ENCODE results near the gene MYH9.
"Not testable (repeated sequence)": the region's sequence is repeated elsewhere in the genome, so short reads cannot be mapped to it uniquely, and the experiment has no call there.

Gene MYH9

GRCh38 chr22:36399472-36399778 lies 11.7 kb upstream of the MYH9 start:
- Histone ChIP-seq H3K4me3 (ENCODE audit: low read depth in 1 of 2, low read length in 2 of 2) (peak overlapping the region; percentile 2 to 7), H3K27me3 (ENCODE audit: control insufficient read depth in 1 of 2, insufficient read depth in 2 of 2, low read length in 2 of 2) (no peaks in the 10 kb centered on the region), H3K4me1 (ENCODE audit: control insufficient read depth in 1 of 2, insufficient read depth in 2 of 2, low read length in 2 of 2) (peaks cover 12 to 13% of the 10 kb centered on the region in 2 donors), H3K9me3 (ENCODE audit: control insufficient read depth in 1 of 2, low read length in 2 of 2) (no peaks in the 10 kb centered on the region), H3K36me3 (ENCODE audit: control insufficient read depth in 1 of 2, insufficient read depth in 2 of 2, low read length in 2 of 2) (no peaks in the 10 kb centered on the region), H3K27ac (ENCODE audit: low read depth, low read length) (no peak overlapping the region), H3K9ac (ENCODE audit: low read depth in 1 of 2, low read length in 2 of 2) (no peak overlapping the region)

- Histone ChIP-seq H3K4me3 (ENCODE audit: low read depth in 1 of 2, low read length in 2 of 2) (peak overlapping the region; percentile 2 to 7), H3K4me1 (ENCODE audit: control insufficient read depth in 1 of 2, insufficient read depth in 2 of 2, low read length in 2 of 2) (peaks cover 12 to 13% of the 10 kb centered on the region in 2 donors), H3K36me3 (ENCODE audit: control insufficient read depth in 1 of 2, insufficient read depth in 2 of 2, low read length in 2 of 2) (no peaks in the 10 kb centered on the region), H3K9me3 (ENCODE audit: control insufficient read depth in 1 of 2, low read length in 2 of 2) (no peaks in the 10 kb centered on the region), H3K9ac (ENCODE audit: low read depth in 1 of 2, low read length in 2 of 2) (no peak overlapping the region), H3K27me3 (ENCODE audit: control insufficient read depth in 1 of 2, insufficient read depth in 2 of 2, low read length in 2 of 2) (no peaks in the 10 kb centered on the region), H3K27ac (ENCODE audit: low read depth, low read length) (no peak overlapping the region)
Observed at GRCh38 chr22:36398601-36399471, 11.1 kb upstream of the MYH9 start.

GRCh38 chr22:36397131-36398093 lies 9.6 kb upstream of the MYH9 start:
- Histone ChIP-seq H3K27ac (ENCODE audit: low read depth, low read length) (no peak overlapping the region), H3K36me3 (ENCODE audit: control insufficient read depth in 1 of 2, insufficient read depth in 2 of 2, low read length in 2 of 2) (no peaks in the 10 kb centered on the region), H3K27me3 (ENCODE audit: control insufficient read depth in 1 of 2, insufficient read depth in 2 of 2, low read length in 2 of 2) (no peaks in the 10 kb centered on the region), H3K9me3 (ENCODE audit: control insufficient read depth in 1 of 2, low read length in 2 of 2) (no peaks in the 10 kb centered on the region), H3K4me1 (ENCODE audit: control insufficient read depth in 1 of 2, insufficient read depth in 2 of 2, low read length in 2 of 2) (peaks cover 12 to 13% of the 10 kb centered on the region in 2 donors), H3K4me3 (ENCODE audit: low read depth in 1 of 2, low read length in 2 of 2) (no peak overlapping the region), H3K9ac (ENCODE audit: low read depth in 1 of 2, low read length in 2 of 2) (no peak overlapping the region)

- no peaks in the 10 kb centered on the region for H3K36me3 ChIP-seq (ENCODE audit: control insufficient read depth in 1 of 2, insufficient read depth in 2 of 2, low read length in 2 of 2)
- no peaks in the 10 kb centered on the region for H3K27me3 ChIP-seq (ENCODE audit: control insufficient read depth in 1 of 2, insufficient read depth in 2 of 2, low read length in 2 of 2)
- no peak overlapping the region for H3K27ac ChIP-seq (ENCODE audit: low read depth, low read length)
- H3K9me3 ChIP-seq (ENCODE audit: control insufficient read depth in 1 of 2, low read length in 2 of 2): no peaks in the 10 kb centered on the region
- H3K4me3 ChIP-seq (ENCODE audit: low read depth in 1 of 2, low read length in 2 of 2): no peak overlapping the region
- no peak overlapping the region for H3K9ac ChIP-seq (ENCODE audit: low read depth in 1 of 2, low read length in 2 of 2)
- peaks cover 12 to 20% of the 10 kb centered on the region in 2 donors for H3K4me1 ChIP-seq (ENCODE audit: control insufficient read depth in 1 of 2, insufficient read depth in 2 of 2, low read length in 2 of 2)
Observed at GRCh38 chr22:36395915-36396314, 8.1 kb upstream of the MYH9 start.

- H3K27me3 ChIP-seq (ENCODE audit: control insufficient read depth in 1 of 2, insufficient read depth in 2 of 2, low read length in 2 of 2): no peaks in the 10 kb centered on the region
- no peak overlapping the region for H3K4me3 ChIP-seq (ENCODE audit: low read depth in 1 of 2, low read length in 2 of 2)
- no peaks in the 10 kb centered on the region for H3K9me3 ChIP-seq (ENCODE audit: control insufficient read depth in 1 of 2, low read length in 2 of 2)
- no peak overlapping the region for H3K27ac ChIP-seq (ENCODE audit: low read depth, low read length)
- H3K4me1 ChIP-seq (ENCODE audit: control insufficient read depth in 1 of 2, insufficient read depth in 2 of 2, low read length in 2 of 2): peaks cover 12 to 20% of the 10 kb centered on the region in 2 donors
- no peak overlapping the region for H3K9ac ChIP-seq (ENCODE audit: low read depth in 1 of 2, low read length in 2 of 2)
- no peaks in the 10 kb centered on the region for H3K36me3 ChIP-seq (ENCODE audit: control insufficient read depth in 1 of 2, insufficient read depth in 2 of 2, low read length in 2 of 2)
Observed at GRCh38 chr22:36395055-36395849, 7.5 kb upstream of the MYH9 start.

GRCh38 chr22:36391638-36392037 lies 3.9 kb upstream of the MYH9 start:
- Histone ChIP-seq H3K36me3 (ENCODE audit: control insufficient read depth in 1 of 2, insufficient read depth in 2 of 2, low read length in 2 of 2) (no peaks in the 10 kb centered on the region), H3K4me3 (ENCODE audit: low read depth in 1 of 2, low read length in 2 of 2) (no peak overlapping the region), H3K27me3 (ENCODE audit: control insufficient read depth in 1 of 2, insufficient read depth in 2 of 2, low read length in 2 of 2) (no peaks in the 10 kb centered on the region), H3K9ac (ENCODE audit: low read depth in 1 of 2, low read length in 2 of 2) (peak overlapping the region in 1 of 2 donors; percentile 38), H3K4me1 (ENCODE audit: control insufficient read depth in 1 of 2, insufficient read depth in 2 of 2, low read length in 2 of 2) (peaks cover 5 to 7% of the 10 kb centered on the region in 2 donors), H3K9me3 (ENCODE audit: control insufficient read depth in 1 of 2, low read length in 2 of 2) (no peaks in the 10 kb centered on the region), H3K27ac (ENCODE audit: low read depth, low read length) (peak overlapping the region; percentile 36)

- not testable (repeated sequence) for H3K4me3 ChIP-seq (ENCODE audit: low read depth in 1 of 2, low read length in 2 of 2); H3K27me3 ChIP-seq (ENCODE audit: control insufficient read depth in 1 of 2, insufficient read depth in 2 of 2, low read length in 2 of 2); H3K9me3 ChIP-seq (ENCODE audit: control insufficient read depth in 1 of 2, low read length in 2 of 2); H3K27ac ChIP-seq (ENCODE audit: low read depth, low read length); H3K36me3 ChIP-seq (ENCODE audit: control insufficient read depth in 1 of 2, insufficient read depth in 2 of 2, low read length in 2 of 2)
- Histone ChIP-seq H3K9ac (ENCODE audit: low read depth in 1 of 2, low read length in 2 of 2) (peak overlapping the region in 1 of 2 donors; percentile 80), H3K4me1 (ENCODE audit: control insufficient read depth in 1 of 2, insufficient read depth in 2 of 2, low read length in 2 of 2) (peaks cover 19 to 25% of the 10 kb centered on the region in 2 donors)
Observed at GRCh38 chr22:36389122-36389521, 1.4 kb upstream of the MYH9 start.

GRCh38 chr22:36387709-36387958 lies 133 bp downstream of the MYH9 start:
- H3K4me1 ChIP-seq (ENCODE audit: control insufficient read depth in 1 of 2, insufficient read depth in 2 of 2, low read length in 2 of 2): peaks cover 28 to 37% of the 10 kb centered on the region in 2 donors
- no peaks in the 10 kb centered on the region for H3K9me3 ChIP-seq (ENCODE audit: control insufficient read depth in 1 of 2, low read length in 2 of 2)
- no peaks in the 10 kb centered on the region for H3K27me3 ChIP-seq (ENCODE audit: control insufficient read depth in 1 of 2, insufficient read depth in 2 of 2, low read length in 2 of 2)
- H3K36me3 ChIP-seq (ENCODE audit: control insufficient read depth in 1 of 2, insufficient read depth in 2 of 2, low read length in 2 of 2): no peaks in the 10 kb centered on the region
- H3K27ac ChIP-seq (ENCODE audit: low read depth, low read length): peak overlapping the region; percentile 97
- H3K9ac ChIP-seq (ENCODE audit: low read depth in 1 of 2, low read length in 2 of 2): peak overlapping the region; percentile 95 to 97
- peak overlapping the region; percentile 88 to 90 for H3K4me3 ChIP-seq (ENCODE audit: low read depth in 1 of 2, low read length in 2 of 2)

- Histone ChIP-seq H3K4me1 (ENCODE audit: control insufficient read depth in 1 of 2, insufficient read depth in 2 of 2, low read length in 2 of 2) (peaks cover 28 to 37% of the 10 kb centered on the region in 2 donors), H3K27ac (ENCODE audit: low read depth, low read length) (peak overlapping the region; percentile 97), H3K27me3 (ENCODE audit: control insufficient read depth in 1 of 2, insufficient read depth in 2 of 2, low read length in 2 of 2) (no peaks in the 10 kb centered on the region)
Observed at GRCh38 chr22:36386900-36387708, 663 bp downstream of the MYH9 start.

More at GRCh38 chr22:36386900-36387708, 663 bp downstream of the MYH9 start:
- Histone ChIP-seq H3K9me3 (ENCODE audit: control insufficient read depth in 1 of 2, low read length in 2 of 2) (no peaks in the 10 kb centered on the region), H3K9ac (ENCODE audit: low read depth in 1 of 2, low read length in 2 of 2) (peak overlapping the region; percentile 95 to 97), H3K36me3 (ENCODE audit: control insufficient read depth in 1 of 2, insufficient read depth in 2 of 2, low read length in 2 of 2) (no peaks in the 10 kb centered on the region), H3K4me3 (ENCODE audit: low read depth in 1 of 2, low read length in 2 of 2) (peak overlapping the region; percentile 88 to 90)

Measured in duodenal mucosa (tissue), 2 donors.